ENCODE data around the gene PTCH1. TPM values are rescaled to one million over a fixed set of nuclear protein-coding genes. Genes with fewer than 3 reads are reported as not detected.

PTCH1 gene
- total RNA-seq, 3 donors from 2014 or later = 6.6 to 9.9 (median 6.6) TPM

GRCh38 chr9:95435074-95435728 lies 81.6 kb downstream of the PTCH1 start:
- TF ChIP-seq, protein P1, sequence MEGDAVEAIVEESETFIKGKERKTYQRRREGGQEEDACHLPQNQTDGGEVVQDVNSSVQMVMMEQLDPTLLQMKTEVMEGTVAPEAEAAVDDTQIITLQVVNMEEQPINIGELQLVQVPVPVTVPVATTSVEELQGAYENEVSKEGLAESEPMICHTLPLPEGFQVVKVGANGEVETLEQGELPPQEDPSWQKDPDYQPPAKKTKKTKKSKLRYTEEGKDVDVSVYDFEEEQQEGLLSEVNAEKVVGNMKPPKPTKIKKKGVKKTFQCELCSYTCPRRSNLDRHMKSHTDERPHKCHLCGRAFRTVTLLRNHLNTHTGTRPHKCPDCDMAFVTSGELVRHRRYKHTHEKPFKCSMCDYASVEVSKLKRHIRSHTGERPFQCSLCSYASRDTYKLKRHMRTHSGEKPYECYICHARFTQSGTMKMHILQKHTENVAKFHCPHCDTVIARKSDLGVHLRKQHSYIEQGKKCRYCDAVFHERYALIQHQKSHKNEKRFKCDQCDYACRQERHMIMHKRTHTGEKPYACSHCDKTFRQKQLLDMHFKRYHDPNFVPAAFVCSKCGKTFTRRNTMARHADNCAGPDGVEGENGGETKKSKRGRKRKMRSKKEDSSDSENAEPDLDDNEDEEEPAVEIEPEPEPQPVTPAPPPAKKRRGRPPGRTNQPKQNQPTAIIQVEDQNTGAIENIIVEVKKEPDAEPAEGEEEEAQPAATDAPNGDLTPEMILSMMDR (IDR thresholded peaks at IDR 0.05) = no peak
- no peak for TF ChIP-seq POLR2A (IDR thresholded peaks at IDR 0.05)
- TF ChIP-seq POLR2AphosphoS5 (IDR thresholded peaks at IDR 0.05) = no peak
- Histone ChIP-seq H3K4me1 (no peaks in the 10 kb centered on the region), H3K4me3 (no peak overlapping the region), H3K9me3 (peaks cover 0 to 6% of the 10 kb centered on the region in 2 donors), H3K27ac (no peak overlapping the region), H3K27me3 (no peaks in the 10 kb centered on the region), H3K36me3 (no peaks in the 10 kb centered on the region)
- intact Hi-C loops (cut with DNase I; ENCODE audit: low total_unique reads) = no loop called here
- DNase-seq (ENCODE audit: low spot score in 2 of 2) = no peak

DNA sequence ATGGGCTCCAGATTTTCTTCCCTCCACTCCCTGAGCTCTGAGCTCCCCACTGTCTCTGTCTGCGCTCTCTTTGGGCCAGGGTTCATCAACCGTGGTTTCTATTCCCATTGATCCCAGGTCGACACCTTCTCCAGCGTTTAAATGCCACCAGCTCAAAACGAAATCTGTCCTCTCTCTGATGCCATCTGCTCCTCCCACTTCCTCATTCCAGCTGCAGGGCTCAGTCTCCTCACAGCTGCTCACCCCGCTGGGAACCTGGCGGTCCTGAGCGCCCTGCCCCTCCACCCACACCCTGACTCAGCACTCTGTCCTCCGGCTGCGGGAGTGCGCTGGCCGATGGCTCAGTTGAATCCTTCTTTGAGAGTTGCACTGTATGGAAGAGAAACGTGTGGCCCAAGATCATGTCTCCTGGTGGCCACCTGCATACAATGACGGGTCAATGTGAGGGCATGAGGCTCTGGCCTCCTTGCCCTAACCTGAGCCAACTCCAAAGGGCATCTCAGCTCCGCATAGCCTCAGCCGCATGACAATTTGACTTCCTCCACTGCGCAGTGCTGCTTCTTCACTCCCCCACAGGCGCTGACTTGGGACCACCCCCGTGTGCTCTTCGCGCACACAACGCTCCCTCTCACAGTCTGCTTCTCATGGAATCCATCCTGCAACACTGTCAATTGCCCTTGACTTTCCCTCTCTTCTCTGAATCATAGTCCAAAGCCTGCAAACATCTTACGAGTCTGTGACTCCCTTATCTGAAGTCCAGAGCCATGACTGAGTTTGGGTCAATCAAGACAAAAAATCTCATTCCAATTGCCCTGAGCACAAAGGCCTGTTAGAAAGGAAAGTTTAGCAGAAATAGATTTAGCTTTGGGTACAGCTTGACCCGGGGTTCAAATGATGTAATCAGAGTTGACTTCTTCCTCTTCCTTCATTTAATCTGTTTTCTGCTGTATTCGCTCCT lies 82.4 kb downstream of the PTCH1 start:
- Histone ChIP-seq H3K4me1 (no peaks in the 10 kb centered on the region), H3K27me3 (no peaks in the 10 kb centered on the region), H3K9me3 (peaks cover 0 to 6% of the 10 kb centered on the region in 2 donors), H3K36me3 (no peaks in the 10 kb centered on the region), H3K27ac (no peak overlapping the region), H3K4me3 (no peak overlapping the region)
- no peak for DNase-seq (ENCODE audit: low spot score in 2 of 2)
- TF ChIP-seq, protein P1 (IDR thresholded peaks at IDR 0.05) = no peak
- TF ChIP-seq POLR2AphosphoS5 (IDR thresholded peaks at IDR 0.05) (no peak), POLR2A (IDR thresholded peaks at IDR 0.05) (no peak)
- intact Hi-C loops (cut with DNase I; ENCODE audit: low total_unique reads) = no loop called here

- peaks cover 0 to 6% of the 10 kb centered on the region in 2 donors for H3K9me3 ChIP-seq
- TF ChIP-seq POLR2A (IDR thresholded peaks at IDR 0.05) (no peak), POLR2AphosphoS5 (IDR thresholded peaks at IDR 0.05) (no peak)
- TF ChIP-seq, protein P1 (IDR thresholded peaks at IDR 0.05) = no peak
- intact Hi-C loops (cut with DNase I; ENCODE audit: low total_unique reads) = no loop called here
Observed at GRCh38 chr9:95433096-95433819, 83.5 kb downstream of the PTCH1 start.

DNA sequence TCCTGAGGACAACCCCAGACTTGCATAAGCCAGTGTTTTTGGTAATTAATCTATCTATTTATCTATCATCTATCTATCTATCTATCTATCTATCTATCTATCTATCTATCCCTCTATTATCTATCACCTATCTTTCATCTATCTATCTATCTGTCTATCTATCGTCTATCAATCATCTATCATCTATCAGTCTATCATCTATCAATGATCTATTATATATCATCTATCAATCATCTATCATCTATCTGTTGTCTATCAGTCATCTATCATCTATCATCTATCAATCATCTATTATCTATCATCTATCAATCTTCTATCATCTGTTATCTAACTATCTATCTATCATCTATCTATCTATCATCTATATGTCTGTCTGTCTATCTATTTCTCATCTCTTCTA lies 85.5 kb downstream of the PTCH1 start:
- no peak for DNase-seq (ENCODE audit: low spot score in 2 of 2)
- H3K4me1 ChIP-seq = no peaks in the 10 kb centered on the region
- H3K27ac ChIP-seq = no peak overlapping the region
- peaks cover 0 to 6% of the 10 kb centered on the region in 2 donors for H3K9me3 ChIP-seq
- H3K36me3 ChIP-seq = no peaks in the 10 kb centered on the region
- no peaks in the 10 kb centered on the region for H3K27me3 ChIP-seq
- no peak overlapping the region for H3K4me3 ChIP-seq
- intact Hi-C loops (cut with DNase I; ENCODE audit: low total_unique reads) = no loop called here
- TF ChIP-seq POLR2A (IDR thresholded peaks at IDR 0.05) (no peak), POLR2AphosphoS5 (IDR thresholded peaks at IDR 0.05) (no peak)
- TF ChIP-seq, protein P1 (IDR thresholded peaks at IDR 0.05) = no peak

More at GRCh38 chr9:95433096-95433819, 83.5 kb downstream of the PTCH1 start:
- Histone ChIP-seq H3K27me3 (no peaks in the 10 kb centered on the region), H3K27ac (no peak overlapping the region), H3K4me1 (no peaks in the 10 kb centered on the region), H3K36me3 (no peaks in the 10 kb centered on the region), H3K4me3 (no peak overlapping the region)
- DNase-seq (ENCODE audit: low spot score in 2 of 2) = no peak
